ENCODE results near the gene GKAP1.

DNA sequence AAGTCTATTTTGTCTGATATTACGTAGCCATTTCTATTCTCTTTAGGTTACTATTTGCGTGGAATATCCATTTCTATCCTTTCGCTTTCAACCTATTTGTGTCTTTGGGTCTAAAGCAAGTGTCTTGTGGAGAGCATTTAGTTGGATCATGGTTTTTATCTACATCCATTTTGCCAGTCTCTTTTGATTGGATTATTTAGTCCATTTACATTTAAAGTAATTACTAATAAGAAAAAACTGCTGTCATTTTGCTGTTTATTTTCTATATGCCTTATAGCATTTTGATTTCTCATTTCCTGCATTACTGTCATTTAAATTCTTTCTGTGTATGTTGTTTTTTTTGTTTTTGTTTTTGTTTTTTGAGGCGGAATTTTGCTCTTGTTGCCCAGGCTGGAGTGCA, 83.8 kb downstream of the GKAP1 start:
- TF ChIP-seq, protein P1, sequence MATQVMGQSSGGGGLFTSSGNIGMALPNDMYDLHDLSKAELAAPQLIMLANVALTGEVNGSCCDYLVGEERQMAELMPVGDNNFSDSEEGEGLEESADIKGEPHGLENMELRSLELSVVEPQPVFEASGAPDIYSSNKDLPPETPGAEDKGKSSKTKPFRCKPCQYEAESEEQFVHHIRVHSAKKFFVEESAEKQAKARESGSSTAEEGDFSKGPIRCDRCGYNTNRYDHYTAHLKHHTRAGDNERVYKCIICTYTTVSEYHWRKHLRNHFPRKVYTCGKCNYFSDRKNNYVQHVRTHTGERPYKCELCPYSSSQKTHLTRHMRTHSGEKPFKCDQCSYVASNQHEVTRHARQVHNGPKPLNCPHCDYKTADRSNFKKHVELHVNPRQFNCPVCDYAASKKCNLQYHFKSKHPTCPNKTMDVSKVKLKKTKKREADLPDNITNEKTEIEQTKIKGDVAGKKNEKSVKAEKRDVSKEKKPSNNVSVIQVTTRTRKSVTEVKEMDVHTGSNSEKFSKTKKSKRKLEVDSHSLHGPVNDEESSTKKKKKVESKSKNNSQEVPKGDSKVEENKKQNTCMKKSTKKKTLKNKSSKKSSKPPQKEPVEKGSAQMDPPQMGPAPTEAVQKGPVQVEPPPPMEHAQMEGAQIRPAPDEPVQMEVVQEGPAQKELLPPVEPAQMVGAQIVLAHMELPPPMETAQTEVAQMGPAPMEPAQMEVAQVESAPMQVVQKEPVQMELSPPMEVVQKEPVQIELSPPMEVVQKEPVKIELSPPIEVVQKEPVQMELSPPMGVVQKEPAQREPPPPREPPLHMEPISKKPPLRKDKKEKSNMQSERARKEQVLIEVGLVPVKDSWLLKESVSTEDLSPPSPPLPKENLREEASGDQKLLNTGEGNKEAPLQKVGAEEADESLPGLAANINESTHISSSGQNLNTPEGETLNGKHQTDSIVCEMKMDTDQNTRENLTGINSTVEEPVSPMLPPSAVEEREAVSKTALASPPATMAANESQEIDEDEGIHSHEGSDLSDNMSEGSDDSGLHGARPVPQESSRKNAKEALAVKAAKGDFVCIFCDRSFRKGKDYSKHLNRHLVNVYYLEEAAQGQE (IDR thresholded peaks at IDR 0.05; ENCODE audit: unreplicated experiment), result no peak
- TF ChIP-seq, protein P2, sequence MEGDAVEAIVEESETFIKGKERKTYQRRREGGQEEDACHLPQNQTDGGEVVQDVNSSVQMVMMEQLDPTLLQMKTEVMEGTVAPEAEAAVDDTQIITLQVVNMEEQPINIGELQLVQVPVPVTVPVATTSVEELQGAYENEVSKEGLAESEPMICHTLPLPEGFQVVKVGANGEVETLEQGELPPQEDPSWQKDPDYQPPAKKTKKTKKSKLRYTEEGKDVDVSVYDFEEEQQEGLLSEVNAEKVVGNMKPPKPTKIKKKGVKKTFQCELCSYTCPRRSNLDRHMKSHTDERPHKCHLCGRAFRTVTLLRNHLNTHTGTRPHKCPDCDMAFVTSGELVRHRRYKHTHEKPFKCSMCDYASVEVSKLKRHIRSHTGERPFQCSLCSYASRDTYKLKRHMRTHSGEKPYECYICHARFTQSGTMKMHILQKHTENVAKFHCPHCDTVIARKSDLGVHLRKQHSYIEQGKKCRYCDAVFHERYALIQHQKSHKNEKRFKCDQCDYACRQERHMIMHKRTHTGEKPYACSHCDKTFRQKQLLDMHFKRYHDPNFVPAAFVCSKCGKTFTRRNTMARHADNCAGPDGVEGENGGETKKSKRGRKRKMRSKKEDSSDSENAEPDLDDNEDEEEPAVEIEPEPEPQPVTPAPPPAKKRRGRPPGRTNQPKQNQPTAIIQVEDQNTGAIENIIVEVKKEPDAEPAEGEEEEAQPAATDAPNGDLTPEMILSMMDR (conservative IDR thresholded peaks at IDR 0.05; ENCODE audit: low read depth in 2 of 2), result no peak
- TF ChIP-seq NANOG (IDR thresholded peaks at IDR 0.05; ENCODE audit: borderline replicate concordance) (no peak), POLR2AphosphoS5 (IDR thresholded peaks at IDR 0.05; ENCODE audit: low read depth) (no peak)
